ENCODE data around the gene HAGHL. TPM values are rescaled to one million over a fixed set of nuclear protein-coding genes. Genes with fewer than 3 reads are reported as not detected.
A peak's percentile ranks its signal among the peaks of the same experiment; 100 is the strongest.

Gene HAGHL
- total and polyA plus RNA-seq, 2 experiments from 2014 or later, result 21.6 to 35.3 TPM

DNA sequence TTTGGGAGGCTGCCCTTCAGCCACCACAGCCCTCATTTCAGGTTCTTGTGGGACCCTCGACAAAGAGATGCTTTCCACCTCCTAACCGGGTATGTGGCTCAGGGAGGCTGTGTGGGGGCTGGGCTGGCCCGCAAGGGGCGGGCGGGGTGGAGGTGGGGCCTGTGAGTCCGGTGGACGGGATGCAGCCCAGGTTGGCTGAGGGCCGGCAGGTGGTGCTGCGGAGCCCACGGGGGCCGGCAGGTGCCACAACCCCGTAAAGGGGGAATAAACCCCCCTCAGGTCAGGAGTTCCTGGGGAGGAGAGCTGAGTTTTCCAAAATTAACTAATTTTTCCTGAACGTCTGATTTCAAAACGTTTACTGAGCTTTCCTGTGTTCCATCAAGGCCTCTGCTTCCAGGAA is 18.8 kb downstream of the HAGHL start:
- Mint-ChIP-seq H3K4me3 (no peak overlapping the region), H3K9me3 (no peaks in the 10 kb centered on the region), H3K27me3 (ENCODE audit: insufficient read depth, low read depth, poor library complexity) (peaks cover 14% of the 10 kb centered on the region), H3K36me3 (ENCODE audit: low read depth) (no peaks in the 10 kb centered on the region), H3K4me1 (peaks cover under 1% of the 10 kb centered on the region; the same call in 1 of the 3 replicates), H3K27ac (no peak overlapping the region)
- ATAC-seq, result peak; percentile 84
- no peaks in the 10 kb centered on the region for H3K79me2 ChIP-seq (replicated peaks; ENCODE audit: insufficient read depth)
- H3F3A ChIP-seq (replicated peaks; ENCODE audit: low read depth), result 0 out of 2 replicates have a peak, but pooled peaks cover 3% of the 10 kb centered on the region
- H3K4me2 ChIP-seq, result no peak overlapping the region
- no peaks in the 10 kb centered on the region for H3K27me3 ChIP-seq (ENCODE audit: insufficient read depth)
- TF ChIP-seq, protein P1, sequence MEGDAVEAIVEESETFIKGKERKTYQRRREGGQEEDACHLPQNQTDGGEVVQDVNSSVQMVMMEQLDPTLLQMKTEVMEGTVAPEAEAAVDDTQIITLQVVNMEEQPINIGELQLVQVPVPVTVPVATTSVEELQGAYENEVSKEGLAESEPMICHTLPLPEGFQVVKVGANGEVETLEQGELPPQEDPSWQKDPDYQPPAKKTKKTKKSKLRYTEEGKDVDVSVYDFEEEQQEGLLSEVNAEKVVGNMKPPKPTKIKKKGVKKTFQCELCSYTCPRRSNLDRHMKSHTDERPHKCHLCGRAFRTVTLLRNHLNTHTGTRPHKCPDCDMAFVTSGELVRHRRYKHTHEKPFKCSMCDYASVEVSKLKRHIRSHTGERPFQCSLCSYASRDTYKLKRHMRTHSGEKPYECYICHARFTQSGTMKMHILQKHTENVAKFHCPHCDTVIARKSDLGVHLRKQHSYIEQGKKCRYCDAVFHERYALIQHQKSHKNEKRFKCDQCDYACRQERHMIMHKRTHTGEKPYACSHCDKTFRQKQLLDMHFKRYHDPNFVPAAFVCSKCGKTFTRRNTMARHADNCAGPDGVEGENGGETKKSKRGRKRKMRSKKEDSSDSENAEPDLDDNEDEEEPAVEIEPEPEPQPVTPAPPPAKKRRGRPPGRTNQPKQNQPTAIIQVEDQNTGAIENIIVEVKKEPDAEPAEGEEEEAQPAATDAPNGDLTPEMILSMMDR (conservative IDR thresholded peaks at IDR 0.05; ENCODE audit: low read depth in 2 of 2), result peak; percentile 62 to 73
- TF ChIP-seq ZNF114 (CRISPR knock-in tag; IDR thresholded peaks at IDR 0.05), result no peak
- no peak overlapping the region for H2AFZ ChIP-seq
- H4K20me1 ChIP-seq (replicated peaks; ENCODE audit: insufficient read depth), result no peaks in the 10 kb centered on the region
- H3K27ac ChIP-seq (ENCODE audit: low read depth), result no peak overlapping the region
- peak; percentile 91 for DNase-seq (ENCODE audit: low spot score)
- no peaks in the 10 kb centered on the region for H3K9me2 ChIP-seq (ENCODE audit: insufficient read depth)
- H3K36me3 ChIP-seq (ENCODE audit: insufficient read depth), result no peaks in the 10 kb centered on the region
- H3K4me1 ChIP-seq (ENCODE audit: insufficient read depth), result no peaks in the 10 kb centered on the region
- no peak overlapping the region for H3K4me3 ChIP-seq

DNA sequence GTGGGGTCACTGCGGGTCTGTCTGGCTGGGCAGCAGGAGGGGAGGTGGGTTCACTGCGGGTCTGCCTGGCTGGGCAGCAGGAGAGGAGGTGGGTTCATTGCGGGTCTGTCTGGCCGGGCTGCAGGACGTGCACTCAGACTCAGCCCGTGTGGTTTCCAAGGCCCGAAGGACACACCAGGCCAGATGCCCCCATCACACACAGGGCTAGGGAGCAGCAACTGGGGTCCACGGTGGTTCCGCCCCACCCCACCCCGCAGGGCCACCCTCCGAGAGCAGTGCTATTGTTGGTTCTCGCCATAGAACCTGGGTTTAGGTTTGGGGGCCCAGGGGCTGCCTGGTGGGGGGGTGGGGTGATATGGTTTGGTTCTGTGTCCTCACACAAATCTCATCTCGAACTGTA is 19.7 kb downstream of the HAGHL start:
- no peak overlapping the region for H3K4me2 ChIP-seq
- Mint-ChIP-seq H3K4me3 (no peak overlapping the region), H3K36me3 (ENCODE audit: low read depth) (no peaks in the 10 kb centered on the region), H3K9me3 (no peaks in the 10 kb centered on the region; the same call in 2 of the 3 replicates), H3K27ac (no peak overlapping the region), H3K27me3 (ENCODE audit: insufficient read depth, low read depth, poor library complexity) (peaks cover 13% of the 10 kb centered on the region), H3K4me1 (peaks cover 10% of the 10 kb centered on the region)
- DNase-seq (ENCODE audit: low spot score) (no peak), ATAC-seq (no peak)
- H4K20me1 ChIP-seq (replicated peaks; ENCODE audit: insufficient read depth), result no peaks in the 10 kb centered on the region
- H3K79me2 ChIP-seq (replicated peaks; ENCODE audit: insufficient read depth), result no peaks in the 10 kb centered on the region
- no peaks in the 10 kb centered on the region for H3K4me1 ChIP-seq (ENCODE audit: insufficient read depth)
- H3K27ac ChIP-seq (ENCODE audit: low read depth), result no peak overlapping the region
- no peaks in the 10 kb centered on the region for H3K9me2 ChIP-seq (ENCODE audit: insufficient read depth)
- H3K36me3 ChIP-seq (ENCODE audit: insufficient read depth), result no peaks in the 10 kb centered on the region
- 0 out of 2 replicates have a peak, but pooled peaks cover 5% of the 10 kb centered on the region for H3F3A ChIP-seq (replicated peaks; ENCODE audit: low read depth)
- no peak overlapping the region for H2AFZ ChIP-seq
- H3K27me3 ChIP-seq (ENCODE audit: insufficient read depth), result no peaks in the 10 kb centered on the region
- no peak overlapping the region for H3K4me3 ChIP-seq
- TF ChIP-seq ZNF462 (CRISPR knock-in tag; IDR thresholded peaks at IDR 0.05) (no peak), ZNF114 (CRISPR knock-in tag; IDR thresholded peaks at IDR 0.05) (no peak), STAT1 (IDR thresholded peaks at IDR 0.05; ENCODE audit: unreplicated experiment) (no peak), EZH2phosphoT487 (IDR thresholded peaks at IDR 0.05; ENCODE audit: unreplicated experiment) (no peak), JUNB (IDR thresholded peaks at IDR 0.05; ENCODE audit: unreplicated experiment) (no peak), EZH2 (IDR thresholded peaks at IDR 0.05; ENCODE audit: low read depth, unreplicated experiment) (no peak)
- TF ChIP-seq, protein P1 (conservative IDR thresholded peaks at IDR 0.05; ENCODE audit: low read depth in 2 of 2), result no peak
